Calu3 (cell line): ENCODE data around the gene STAG1. TPM values are rescaled to one million over a fixed set of nuclear protein-coding genes. Genes with fewer than 3 reads are reported as not detected.

Experiments used
- BruUV-seq: library from RNA; stranded (reverse); fragments of 400-500 nt; replicated peaks from 2 replicates; lab custom pipeline; 2021; lab: Mats Ljungman, UMichigan
- CTCF ChIA-PET: fragments of 300-600 bp; sonication (Branson Sonifier 250); formaldehyde crosslinking; loops from one replicate; lab custom pipeline; 2022; ENCODE audit warnings: antibody characterized with exemption; lab: Charles Lee
- DNase-seq: peaks from one replicate; pipeline ENCODE4 v3.0.0; 2022
- H3K27ac Mint-ChIP-seq: one replicate; pipeline ENCODE4 v1.8.0; 2022; ENCODE audit warnings: mixed read lengths; ENCODE audit not compliant: unreplicated experiment
- H3K27me3 Mint-ChIP-seq: one replicate; pipeline ENCODE4 v1.8.0; 2022; ENCODE audit warnings: mixed read lengths; ENCODE audit not compliant: unreplicated experiment
- H3K36me3 Mint-ChIP-seq: one replicate; pipeline ENCODE4 v1.8.0; 2022; ENCODE audit warnings: mild to moderate bottlenecking, moderate library complexity, mixed read lengths; ENCODE audit not compliant: insufficient read depth, unreplicated experiment
- H3K4me1 Mint-ChIP-seq: one replicate; pipeline ENCODE4 v1.8.0; 2022; ENCODE audit warnings: mild to moderate bottlenecking, low read depth, mixed read lengths; ENCODE audit not compliant: unreplicated experiment
- H3K4me3 Mint-ChIP-seq: one replicate; pipeline ENCODE4 v1.8.0; 2022; ENCODE audit warnings: mild to moderate bottlenecking, low read depth, moderate library complexity, mixed read lengths; ENCODE audit not compliant: unreplicated experiment
- H3K9me3 Mint-ChIP-seq: one replicate; pipeline ENCODE4 v1.8.0; 2022; ENCODE audit warnings: low read depth, mixed read lengths; ENCODE audit not compliant: unreplicated experiment
- intact Hi-C: fragments of 100-400 bp; cut with micrococcal nuclease; formaldehyde crosslinking; loops from one replicate; pipeline ENCODE4 v1.10.0; 2022; ENCODE audit not compliant: unreplicated experiment
- total RNA-seq: library from RNA; stranded (reverse); gene quantifications from 2 replicates; pipeline ENCODE4 v1.2.3, GENCODE V29; 2022
- TF ChIP-seq, protein P1 (sequence below): fragments of 200-600 bp; IDR thresholded peaks from one replicate; pipeline ENCODE4 v1.8.0; 2022; ENCODE audit warnings: antibody characterized with exemption; ENCODE audit not compliant: unreplicated experiment

STAG1 gene
- total RNA-seq, 1 experiment from 2014 or later = 39.3 TPM

DNA sequence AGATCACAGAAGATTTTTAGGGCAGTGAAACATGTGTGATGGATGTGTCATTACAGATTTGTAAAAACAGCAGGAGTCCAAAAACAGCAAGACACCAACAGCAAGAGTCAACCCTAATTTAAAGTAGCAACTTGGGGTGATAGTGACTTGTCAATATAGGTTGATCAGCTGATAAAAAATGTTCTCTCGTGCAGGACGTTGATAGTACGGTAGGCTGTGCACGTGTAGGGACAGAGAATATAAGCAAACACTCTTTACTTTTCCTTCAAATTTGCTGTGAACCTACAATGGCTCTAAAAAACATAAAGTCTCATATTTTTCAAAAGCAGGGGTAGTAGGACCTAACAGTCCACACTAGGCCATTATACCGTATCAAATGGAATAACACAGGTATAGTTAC is 120.8 kb downstream of the STAG1 start:
- CTCF ChIA-PET = no interaction called here
- Mint-ChIP-seq H3K27me3 (no peaks in the 10 kb centered on the region), H3K9me3 (peaks cover 15% of the 10 kb centered on the region), H3K36me3 (peaks cover 5% of the 10 kb centered on the region), H3K4me3 (peak overlapping the region; percentile 3), H3K4me1 (peaks cover 53% of the 10 kb centered on the region), H3K27ac (peak overlapping the region; percentile 37)
- TF ChIP-seq, protein P1, sequence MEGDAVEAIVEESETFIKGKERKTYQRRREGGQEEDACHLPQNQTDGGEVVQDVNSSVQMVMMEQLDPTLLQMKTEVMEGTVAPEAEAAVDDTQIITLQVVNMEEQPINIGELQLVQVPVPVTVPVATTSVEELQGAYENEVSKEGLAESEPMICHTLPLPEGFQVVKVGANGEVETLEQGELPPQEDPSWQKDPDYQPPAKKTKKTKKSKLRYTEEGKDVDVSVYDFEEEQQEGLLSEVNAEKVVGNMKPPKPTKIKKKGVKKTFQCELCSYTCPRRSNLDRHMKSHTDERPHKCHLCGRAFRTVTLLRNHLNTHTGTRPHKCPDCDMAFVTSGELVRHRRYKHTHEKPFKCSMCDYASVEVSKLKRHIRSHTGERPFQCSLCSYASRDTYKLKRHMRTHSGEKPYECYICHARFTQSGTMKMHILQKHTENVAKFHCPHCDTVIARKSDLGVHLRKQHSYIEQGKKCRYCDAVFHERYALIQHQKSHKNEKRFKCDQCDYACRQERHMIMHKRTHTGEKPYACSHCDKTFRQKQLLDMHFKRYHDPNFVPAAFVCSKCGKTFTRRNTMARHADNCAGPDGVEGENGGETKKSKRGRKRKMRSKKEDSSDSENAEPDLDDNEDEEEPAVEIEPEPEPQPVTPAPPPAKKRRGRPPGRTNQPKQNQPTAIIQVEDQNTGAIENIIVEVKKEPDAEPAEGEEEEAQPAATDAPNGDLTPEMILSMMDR = no peak
- intact Hi-C loops = no loop called here
- no TSS peak for BruUV-seq
- DNase-seq = no peak

DNA sequence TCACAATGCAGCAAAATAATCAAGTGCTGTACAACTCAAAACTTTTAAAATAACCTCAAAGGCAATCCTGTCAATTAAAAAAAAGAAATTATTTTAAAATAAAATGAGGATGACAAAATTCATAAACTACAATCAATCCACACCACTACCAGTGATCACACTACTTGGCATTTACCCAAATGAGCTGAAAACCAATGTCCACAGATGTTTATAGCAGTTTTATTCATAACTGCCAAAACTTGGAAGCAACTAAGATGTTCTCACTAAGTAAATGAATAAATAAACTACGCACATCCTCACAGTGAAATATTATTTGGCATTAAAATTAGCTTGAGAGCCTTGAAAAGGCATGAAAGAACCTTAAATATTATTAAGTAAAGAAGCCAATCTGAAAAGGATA is 121.3 kb downstream of the STAG1 start:
- TF ChIP-seq, protein P1 = no peak
- no peak overlapping the region for H3K4me3 Mint-ChIP-seq
- H3K27ac Mint-ChIP-seq = peak overlapping the region; percentile 37
- H3K4me1 Mint-ChIP-seq = peaks cover 58% of the 10 kb centered on the region
- H3K36me3 Mint-ChIP-seq = peaks cover 5% of the 10 kb centered on the region
- intact Hi-C loops = no loop called here
- BruUV-seq = no TSS peak
- CTCF ChIA-PET = no interaction called here
- peaks cover 15% of the 10 kb centered on the region for H3K9me3 Mint-ChIP-seq
- H3K27me3 Mint-ChIP-seq = no peaks in the 10 kb centered on the region
- no peak for DNase-seq

DNA sequence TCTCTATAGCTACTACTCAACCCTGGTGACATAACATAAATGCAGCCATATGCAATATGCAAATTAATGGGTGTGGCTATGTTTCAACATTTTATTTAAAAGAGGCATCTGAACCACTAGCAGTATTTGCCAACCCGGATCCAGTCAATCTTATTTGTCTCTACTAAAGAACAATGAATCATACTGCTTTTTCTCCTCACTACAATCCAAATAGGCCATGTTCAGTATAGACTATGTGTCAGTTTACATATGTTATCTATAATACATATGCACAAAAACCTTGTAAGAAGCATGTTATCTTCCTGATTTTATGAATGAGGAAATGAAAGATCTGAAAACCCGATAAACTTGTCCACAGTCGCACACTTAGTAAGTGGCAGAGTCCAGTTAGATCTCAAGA is 125.7 kb downstream of the STAG1 start:
- peaks cover 9% of the 10 kb centered on the region for H3K9me3 Mint-ChIP-seq
- no peaks in the 10 kb centered on the region for H3K27me3 Mint-ChIP-seq
- H3K27ac Mint-ChIP-seq = peak overlapping the region; percentile 66
- H3K4me3 Mint-ChIP-seq = peak overlapping the region; percentile 22
- DNase-seq = no peak
- BruUV-seq = no TSS peak
- intact Hi-C loops = loop anchor here (5.0 to 10.0 kb wide), 2 partner anchors 106 to 442 kb away; no protein-coding TSS in a partner anchor
- peaks cover 74% of the 10 kb centered on the region for H3K4me1 Mint-ChIP-seq
- CTCF ChIA-PET = no interaction called here
- H3K36me3 Mint-ChIP-seq = peaks cover 20% of the 10 kb centered on the region
- TF ChIP-seq, protein P1 = no peak

DNA sequence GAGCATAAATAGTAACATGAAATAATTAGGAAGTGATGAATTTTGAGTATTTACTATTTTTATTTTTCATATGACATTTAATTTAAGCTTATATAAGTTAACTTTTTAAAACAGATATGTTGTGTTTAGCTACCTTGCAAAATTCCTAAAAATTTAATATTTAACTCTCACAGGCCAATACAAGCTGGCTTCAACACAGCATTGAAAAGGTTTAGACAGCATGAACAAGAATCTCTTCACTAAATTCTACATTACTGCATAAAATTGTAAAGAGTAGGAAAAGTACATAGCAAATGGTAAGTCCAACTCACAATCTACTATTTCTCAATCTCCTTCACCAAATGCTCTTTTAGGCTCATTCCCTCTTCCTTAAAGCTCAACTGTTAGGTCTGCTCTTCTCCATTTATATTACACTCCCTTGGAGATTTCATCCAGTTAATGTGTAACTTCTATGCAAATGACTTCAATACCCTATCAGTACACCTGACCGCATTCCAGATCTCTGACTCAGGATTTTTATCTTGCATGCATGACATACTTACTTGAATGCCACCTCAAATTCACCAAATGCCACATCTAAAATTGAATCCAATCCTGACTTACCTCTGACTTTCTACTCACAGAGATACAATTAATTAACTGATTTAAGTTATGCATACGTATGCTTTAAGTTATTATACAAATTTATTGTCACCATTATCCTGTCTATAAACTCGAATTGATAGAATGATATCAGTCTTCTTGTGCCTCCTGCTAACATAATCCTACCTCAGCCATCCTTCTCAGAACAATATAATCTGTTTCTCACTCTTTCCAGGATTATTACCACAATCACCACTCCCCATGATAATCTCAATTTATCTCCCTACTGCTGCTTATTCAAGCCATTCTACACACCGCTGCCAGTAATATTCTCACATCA is 127.0 kb downstream of the STAG1 start:
- CTCF ChIA-PET = interaction anchor here (0.6 to 1.2 kb wide), 5 partner anchors 9 to 319 kb away, joined by 3 to 17 read pairs (median 3); partner anchors contain the start of gene STAG1

More for the DNA sequence above, 127.0 kb downstream of the STAG1 start:
- TF ChIP-seq, protein P1 = no peak
- DNase-seq = peak; percentile 84
- Mint-ChIP-seq H3K36me3 (peaks cover 20% of the 10 kb centered on the region), H3K4me1 (peaks cover 71% of the 10 kb centered on the region), H3K27ac (peak overlapping the region; percentile 97), H3K27me3 (no peaks in the 10 kb centered on the region), H3K9me3 (peaks cover 9% of the 10 kb centered on the region), H3K4me3 (peak overlapping the region; percentile 66)
- BruUV-seq = no TSS peak
- intact Hi-C loops = loop anchor here (1.0 to 10.0 kb wide), 5 partner anchors 8 to 440 kb away; no protein-coding TSS in a partner anchor
